ENCODE data around the gene CDCP2.

The CDCP2 gene

DNA sequence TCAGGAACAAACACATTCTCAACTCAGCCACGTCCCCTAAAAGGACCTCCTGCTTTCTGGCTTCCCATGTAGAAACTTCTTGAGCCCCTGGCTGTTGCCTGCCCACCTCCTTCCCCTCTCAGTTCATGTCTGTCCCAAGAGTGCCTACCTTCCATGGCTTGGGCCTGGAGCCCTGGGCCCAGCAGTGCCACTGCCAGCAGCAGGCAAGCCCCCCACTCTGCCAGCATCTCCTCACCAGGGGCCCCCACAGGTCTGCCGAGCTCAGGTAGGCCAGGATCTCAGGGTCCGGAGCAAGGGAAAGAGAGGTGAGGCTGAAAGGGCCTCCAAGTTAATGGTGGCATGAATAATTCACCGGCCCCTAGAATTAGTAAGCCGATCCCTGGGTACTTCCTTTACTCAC, at the start of gene CDCP2:
Gene CDCP2 (minus strand): TSS at position 305 of the 400 bp plus-strand sequence. CDS start 78 bp downstream, at position 227.
- DNase-seq, result no peak

DNA sequence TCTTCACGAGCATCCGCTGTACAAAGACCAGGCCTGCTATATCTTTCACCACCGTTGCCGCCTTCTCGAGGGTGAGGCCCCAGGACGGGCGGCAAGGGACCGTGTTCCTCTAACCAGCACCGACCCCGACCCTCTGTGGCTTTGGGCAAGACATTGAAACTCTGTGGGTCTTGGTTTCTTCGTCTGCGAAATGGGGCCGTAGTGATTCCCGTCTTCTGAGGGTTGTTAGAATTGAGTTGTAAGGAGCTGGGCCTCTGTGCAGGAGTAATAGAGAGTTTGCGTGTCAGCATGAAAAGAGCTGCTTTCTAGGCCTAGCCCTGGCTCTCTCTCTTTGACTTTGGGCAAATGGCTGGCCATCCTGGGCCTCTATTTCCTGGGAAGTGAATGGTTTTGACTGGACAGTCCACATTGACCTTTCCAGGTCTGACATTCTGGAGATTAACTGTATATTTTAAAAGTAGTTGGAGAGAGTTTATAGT, 47.8 kb upstream of the CDCP2 start:
- no peak for DNase-seq

DNA sequence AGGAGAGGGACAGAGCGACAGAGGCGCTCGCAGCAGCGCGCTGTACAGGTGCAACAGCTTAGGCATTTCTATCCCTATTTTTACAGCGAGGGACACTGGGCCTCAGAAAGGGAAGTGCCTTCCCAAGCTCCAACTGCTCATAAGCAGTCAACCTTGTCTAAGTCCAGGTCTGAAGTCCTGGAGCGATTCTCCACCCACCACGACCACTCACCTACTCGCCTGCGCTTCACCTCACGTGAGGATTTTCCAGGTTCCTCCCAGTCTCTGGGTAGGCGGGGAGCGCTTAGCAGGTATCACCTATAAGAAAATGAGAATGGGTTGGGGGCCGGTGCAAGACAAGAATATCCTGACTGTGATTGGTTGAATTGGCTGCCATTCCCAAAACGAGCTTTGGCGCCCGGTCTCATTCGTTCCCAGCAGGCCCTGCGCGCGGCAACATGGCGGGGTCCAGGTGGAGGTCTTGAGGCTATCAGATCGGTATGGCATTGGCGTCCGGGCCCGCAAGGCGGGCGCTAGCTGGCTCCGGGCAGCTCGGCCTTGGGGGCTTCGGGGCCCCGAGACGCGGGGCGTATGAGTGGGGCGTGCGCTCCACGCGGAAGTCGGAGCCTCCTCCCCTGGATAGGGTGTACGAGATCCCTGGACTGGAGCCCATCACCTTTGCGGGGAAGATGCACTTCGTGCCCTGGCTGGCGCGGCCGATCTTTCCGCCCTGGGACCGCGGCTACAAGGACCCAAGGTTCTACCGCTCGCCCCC, 47.1 kb upstream of the CDCP2 start, which contains the start of the genes CYB5RL and MRPL37:
Gene CYB5RL (minus strand): TSS at position 266 of the 754 bp plus-strand sequence. CDS start 4,414 bp downstream, outside the sequence.
Gene MRPL37 (plus strand): TSS at position 403 of the 754 bp plus-strand sequence. CDS start 77 bp downstream, at position 480.
- peak; percentile 90 for DNase-seq

DNA sequence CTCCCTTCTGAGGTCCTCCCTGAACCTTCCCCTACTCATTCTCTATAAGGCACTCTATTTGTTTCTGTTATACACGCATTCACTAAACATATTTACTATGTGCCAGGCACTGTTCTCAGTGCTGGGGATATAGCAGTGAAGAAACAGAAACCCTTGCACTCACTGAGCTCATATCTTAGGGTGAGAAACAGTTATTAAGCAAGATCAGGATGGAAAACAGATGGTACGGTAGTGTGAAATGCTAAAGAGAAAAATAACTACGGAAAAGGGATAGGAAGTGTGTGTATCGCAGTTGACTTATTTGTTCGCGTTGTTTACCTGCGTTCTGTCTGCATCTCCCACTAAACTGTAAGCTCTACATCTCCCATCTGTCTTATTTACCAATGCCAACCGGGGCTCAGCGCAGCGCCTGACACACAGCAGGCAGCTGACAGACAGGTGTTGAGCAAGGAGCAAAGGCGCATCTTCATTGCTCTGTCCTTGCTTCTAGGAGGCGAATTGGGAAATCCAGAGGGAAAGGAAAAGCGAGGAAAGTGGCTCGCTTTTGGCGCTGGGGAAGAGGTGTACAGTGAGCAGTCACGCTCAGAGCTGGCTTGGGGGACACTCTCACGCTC, 46.5 kb upstream of the CDCP2 start:
- DNase-seq, result no peak

DNA sequence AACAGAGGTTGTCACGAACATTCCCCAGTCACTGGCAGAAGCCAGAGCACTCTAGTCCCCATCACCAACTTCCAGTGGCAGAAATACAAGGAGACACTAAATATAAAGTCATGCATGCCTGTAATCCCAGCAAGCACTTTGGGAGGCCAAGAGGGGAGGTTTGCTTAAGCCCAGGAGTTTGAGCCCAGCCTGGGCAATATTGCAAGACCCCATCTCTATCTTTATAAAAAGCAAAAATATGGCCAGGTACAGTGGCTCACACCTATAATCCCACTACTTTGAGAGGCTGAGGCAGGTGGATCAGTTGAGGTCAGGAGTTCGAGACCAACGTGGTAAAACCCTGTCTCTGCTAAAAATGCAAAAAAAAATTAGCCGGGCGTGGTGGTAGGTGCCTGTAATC, 40.7 kb upstream of the CDCP2 start:
- no peak for DNase-seq

DNA sequence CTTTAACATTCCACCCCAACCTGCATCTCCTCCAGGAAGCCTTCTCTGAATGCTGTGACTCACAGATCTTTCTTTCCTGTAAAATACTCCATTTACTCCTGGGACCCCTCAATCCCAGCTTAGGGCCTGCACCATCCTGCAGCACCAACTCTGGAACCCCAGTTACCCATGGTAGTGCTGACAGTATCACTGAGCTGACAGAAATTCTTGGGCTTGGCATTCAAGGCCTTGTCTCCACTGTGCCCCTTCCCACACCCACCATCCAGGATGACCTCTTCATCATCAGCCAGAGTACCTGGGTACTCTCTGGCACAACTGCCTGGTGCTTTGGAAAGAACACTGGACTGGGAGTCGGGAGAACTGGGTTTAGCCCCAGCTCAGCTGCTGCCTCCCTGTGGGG, 38.7 kb upstream of the CDCP2 start:
- DNase-seq, result no peak

DNA sequence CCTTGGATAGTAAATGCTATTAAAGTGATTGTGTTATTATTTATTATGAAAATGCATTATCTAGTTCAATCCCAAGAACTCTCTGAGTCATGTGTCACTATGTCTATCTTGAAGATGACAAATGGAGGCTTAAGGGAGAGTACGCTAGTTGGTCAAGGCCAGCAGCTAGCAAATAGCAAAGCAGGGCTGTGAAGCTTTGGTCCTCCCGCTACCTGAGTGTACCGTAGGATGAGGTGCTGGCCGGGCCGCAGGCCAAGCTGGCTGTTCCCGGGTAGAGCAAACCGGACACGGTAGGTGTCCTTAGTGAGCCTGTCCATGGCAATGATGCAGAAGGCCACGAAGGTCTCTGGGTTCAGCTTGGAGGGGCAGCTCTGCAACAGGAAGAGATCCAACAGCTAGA, 37.7 kb upstream of the CDCP2 start:
- no peak for DNase-seq

DNA sequence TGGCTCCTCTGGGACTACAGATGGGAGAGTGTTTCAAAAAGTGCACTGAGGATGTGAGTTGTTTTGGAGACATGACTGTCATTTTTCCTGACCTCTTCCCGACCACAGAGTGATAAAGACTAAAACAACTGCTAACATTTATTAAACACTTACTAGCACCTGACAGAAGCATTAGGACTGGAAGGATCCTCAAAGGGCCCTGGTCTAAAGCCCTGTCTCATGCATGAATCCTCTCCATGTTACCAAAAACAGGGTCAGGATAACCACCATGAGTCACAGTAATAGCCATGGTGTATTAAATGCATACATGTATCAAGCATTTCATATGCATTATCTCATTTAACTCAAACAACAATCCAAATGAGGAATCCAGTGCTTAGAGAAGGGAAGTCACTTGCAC, 35.5 kb upstream of the CDCP2 start:
- DNase-seq, result no peak

DNA sequence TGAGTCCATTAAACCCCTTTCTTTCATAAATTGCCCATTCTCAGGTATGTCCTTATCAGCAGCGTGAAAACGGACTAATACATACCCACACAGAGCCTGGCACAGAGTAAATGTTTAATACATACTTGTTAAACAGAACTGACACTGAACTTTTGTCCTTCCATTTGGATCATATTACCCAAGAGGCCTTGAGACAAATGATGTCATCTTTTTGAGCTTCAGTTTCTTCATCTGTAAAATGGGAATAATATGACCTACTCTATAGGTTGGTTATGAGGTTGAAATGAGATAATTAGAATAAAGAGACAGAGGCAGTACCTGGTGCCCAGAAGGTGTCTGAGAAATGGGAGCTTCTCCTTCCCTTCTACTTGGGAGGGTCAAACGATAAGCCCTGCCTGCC, 33.3 kb upstream of the CDCP2 start:
- no peak for DNase-seq

DNA sequence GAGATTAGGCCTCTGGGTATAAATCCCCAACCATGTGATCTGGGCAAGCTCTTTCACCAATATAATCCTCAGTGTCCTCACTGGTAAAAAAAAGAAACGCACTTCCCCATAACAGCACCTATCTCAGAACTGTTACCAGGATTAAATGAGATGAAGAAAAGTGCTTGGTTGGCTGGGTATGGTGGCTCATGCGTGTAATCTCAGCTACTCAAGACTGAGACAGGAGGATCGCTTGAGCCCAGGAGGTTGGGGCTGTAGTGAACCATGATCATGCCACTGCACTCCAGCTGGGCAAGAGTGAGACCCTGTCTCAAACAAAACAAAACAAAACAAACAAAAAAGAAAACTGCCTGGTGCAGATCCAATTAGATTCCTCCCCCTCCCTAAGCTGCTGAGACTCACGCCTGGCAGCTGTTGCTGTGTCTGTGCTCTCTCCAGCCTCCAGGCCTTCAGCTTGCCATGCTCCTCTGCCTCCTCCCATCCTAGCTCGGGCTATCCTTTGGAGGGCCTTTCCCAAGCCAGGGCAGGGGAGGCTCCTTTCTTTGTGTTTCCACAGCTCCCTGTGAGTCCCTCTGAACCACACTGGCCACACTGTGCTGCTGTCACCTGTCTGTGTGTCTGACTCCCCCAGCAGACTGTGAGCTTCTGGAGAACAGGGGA, 28.0 kb upstream of the CDCP2 start:
- DNase-seq, result no peak

DNA sequence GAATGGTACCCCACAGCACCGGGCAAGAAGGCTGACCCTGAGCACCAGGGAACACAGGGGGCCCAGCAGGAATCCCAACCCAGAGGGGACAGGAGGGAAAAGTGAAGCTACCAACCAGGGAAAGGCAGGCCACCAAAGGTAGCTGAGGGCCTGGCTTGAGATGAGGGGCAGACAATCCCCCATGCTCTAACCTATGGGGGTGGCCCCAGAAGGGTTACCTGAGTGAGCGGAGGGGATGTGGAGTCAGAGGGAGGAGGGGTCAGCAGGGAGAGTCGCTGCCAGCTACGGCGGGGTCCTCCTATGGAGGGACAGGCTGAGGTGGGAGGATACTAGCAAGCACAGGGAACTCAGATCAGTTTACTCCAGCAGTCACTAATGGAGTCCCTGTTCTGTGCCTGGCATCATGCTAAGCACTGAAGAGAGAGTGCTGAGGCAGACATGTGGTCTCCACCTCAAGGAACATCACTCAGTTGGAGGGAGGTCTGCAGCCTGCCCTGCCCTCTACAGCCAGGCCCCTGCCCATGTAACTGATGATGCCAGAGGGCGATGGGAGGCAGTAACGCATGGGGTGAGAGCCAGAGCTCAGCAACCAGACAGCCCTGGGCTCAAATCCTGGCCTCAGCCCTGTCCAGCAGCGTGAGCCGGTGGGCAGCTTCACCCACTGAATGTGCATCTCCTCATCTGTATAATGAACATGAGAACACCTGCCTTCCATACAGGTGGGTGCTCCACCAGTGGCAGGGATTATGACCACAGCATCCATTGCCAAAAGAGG, 25.7 kb upstream of the CDCP2 start:
- DNase-seq, result no peak

DNA sequence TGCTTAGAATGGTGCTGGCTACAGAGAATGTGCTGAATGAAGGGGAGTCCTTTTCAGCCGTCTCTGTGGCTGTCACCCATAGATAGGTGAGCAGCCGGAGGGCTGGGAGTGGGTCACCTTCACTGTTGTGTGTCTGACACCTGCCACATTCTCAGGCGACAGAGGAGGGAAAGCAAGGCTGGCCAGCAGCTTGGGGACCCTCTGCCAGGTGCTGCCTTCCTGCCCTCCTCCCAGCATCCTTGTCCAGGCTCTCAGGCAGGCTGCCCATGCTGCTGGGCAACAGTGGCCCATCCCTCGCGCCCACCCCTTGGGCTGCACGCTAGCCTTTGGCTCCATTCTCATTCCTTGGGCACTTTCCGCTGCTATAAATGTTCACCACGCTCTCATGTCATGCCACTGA, 24.9 kb upstream of the CDCP2 start:
- no peak for DNase-seq

DNA sequence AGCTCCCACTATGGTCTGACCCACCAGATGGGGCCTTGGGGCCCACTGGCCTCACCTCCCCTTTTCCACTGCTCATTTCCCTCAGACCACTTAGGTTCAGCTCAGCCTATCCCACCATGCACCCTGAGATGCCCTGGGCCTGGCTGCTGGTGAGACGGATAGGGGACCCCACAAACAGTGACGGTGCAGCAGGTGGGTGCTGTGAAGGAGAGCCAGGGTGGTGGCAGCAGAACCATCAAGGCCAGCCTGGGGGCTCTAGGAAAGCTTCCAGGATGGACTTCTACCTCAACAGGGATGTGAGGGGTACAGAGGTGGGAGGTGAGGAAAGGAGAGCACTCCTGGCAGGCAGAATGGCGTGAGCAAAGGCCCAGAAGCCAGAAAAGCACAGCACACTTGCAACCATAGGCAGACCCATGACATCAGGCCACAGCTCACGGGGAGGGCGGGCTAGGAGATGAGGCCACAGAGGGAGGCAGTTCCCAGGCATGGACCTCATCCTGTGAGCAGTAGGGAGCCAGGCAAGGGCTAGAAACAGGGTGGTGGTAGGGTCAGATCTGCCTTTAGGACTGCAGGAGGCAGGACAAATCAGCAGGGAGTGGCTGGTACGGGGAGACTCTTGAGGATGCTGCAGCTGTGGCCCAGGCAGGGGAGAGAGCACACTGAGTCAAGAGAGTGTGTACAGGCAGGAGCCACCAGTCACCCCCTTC, 24.0 kb upstream of the CDCP2 start:
- DNase-seq, result no peak

DNA sequence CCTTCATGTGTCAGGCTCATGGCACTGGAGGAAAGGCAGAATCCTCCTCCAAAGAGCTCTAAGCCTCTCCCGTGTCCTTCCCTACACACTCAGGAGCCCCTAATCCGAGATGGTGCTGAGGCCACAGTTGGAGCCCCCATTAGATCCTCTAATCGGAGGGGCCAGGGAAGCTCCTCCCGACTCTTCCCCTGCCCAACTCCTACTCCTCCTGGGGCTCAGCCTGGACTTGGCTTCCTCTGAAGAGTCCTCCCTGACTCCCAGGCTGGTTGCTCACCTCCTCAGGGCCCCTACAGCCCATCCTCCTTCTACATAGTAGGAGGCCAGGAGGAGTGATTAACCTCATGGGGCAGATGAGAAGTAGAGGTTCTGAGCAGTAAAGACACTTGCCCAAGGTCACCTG, 21.3 kb upstream of the CDCP2 start:
- DNase-seq, result no peak

DNA sequence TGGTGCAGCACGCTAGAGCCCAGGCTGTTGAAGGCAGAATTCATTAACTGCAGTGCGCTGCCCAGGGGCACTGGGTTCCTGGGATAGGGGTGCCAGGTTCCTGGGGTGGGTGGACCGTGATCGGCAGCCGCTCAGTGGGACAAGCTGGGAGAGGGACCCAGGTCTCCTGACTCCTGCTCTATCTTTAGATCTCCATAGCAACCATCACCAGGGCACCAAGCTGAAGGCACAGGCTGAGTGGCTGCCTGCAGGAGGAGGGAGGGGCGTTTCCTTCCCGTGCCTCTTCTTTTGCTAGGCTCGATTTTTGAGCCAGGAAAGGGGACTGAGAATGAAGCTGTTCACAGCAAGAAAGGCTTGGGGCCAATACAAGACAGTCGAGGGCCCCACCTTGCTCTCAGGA, 20.9 kb upstream of the CDCP2 start:
- no peak for DNase-seq

DNA sequence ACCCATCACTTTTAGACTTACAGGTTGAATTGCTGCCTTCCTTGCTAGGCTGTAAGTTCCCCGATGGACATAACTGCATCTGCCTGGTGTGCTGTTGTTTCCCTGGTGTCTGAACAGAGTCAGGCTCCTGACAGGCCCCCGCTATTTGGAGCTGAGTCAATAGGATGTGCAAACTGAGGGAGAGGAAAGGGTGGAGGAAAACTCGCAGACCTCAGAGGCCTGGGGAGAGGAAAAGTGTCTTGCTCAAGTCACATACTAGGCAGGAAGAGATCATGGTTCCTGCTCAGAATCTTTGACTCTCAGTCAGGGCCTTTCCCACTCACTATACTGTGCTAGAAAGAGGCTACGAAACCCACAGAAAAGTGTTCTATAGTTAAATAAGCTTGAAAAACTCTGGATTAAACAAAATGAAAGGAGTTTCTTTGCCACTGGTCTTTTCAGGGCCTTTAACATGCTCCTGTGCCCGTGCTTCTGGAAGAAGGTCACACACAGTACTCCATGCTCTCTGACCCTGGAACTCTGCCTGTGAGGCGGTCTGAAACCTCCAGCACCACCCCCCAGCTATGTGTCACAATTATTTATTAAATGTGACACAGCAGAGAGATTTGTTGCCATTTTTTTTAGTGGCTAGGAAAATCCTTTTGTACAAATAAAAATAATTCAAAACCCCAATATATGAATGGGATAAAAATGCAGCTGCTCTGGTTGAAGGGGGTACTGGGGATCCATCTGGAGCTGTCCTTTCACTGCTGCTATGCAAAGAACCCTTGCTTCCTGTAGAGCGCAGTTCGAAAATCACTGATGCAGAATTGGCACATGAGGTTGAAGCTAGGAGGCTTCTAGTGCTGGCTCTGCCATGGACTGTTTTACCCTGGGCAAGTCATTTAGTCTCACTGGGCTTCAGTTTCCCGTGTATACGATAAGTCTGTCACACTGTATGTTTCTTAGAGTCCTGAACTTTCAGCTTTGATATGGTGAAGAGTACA, 20.1 kb upstream of the CDCP2 start:
- no peak for DNase-seq

DNA sequence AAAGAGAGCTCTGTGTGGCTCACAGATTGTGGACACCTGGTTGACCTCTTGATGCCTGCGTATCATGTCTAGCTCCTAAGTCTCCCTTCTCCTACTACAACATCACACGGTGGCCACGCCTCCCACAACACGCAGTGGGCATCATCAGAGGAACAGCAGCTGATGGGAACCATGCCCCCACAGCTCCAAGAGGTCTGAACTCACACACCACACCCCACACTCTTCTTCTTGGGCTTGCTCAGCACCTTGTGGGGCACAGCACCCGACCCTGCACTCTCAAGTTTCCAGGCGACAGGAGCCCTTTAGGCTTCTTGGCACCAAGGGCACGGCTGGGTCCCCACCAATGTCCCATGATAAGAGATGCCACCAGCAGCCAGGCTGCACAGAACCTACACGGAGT, 18.8 kb upstream of the CDCP2 start:
- no peak for DNase-seq

DNA sequence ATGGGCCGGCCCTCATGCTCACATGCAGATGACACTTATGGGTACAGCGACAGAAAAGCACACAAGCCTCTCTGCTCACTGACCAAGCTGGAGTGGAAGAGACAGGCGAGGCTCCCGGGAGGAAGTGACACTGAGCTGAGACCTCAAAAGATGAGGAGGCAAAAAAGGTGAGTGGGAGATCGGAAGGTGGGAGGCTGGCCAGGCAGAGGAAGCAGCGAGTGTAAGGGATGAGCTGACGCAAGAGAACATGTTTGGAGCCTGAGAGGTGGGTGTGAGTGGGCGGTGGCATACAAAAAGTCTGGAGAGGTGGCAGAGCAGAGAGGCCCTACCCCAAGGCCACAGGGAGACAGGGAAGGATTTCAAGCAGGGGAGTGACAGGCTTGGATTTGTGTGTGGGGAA, 18.2 kb upstream of the CDCP2 start:
- no peak for DNase-seq

DNA sequence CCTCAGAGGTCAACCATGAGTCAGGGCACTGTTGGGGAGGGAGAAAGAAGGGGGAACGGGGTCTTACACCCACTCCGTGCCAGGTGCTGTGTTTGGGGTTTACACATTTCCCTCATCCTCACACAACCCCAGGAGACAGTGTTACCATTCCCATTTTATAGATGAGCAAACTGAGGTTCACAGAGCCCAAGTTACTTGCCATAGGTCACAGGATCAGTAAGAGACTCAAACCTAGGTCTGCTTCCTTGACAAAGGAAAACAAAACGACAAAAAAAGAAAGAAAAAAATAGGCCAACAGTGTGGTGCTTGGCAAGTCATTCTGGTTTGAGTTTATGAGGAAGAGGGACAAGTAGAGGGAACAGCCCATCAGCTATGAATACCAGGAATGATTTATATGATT, 16.3 kb upstream of the CDCP2 start:
- no peak for DNase-seq

DNA sequence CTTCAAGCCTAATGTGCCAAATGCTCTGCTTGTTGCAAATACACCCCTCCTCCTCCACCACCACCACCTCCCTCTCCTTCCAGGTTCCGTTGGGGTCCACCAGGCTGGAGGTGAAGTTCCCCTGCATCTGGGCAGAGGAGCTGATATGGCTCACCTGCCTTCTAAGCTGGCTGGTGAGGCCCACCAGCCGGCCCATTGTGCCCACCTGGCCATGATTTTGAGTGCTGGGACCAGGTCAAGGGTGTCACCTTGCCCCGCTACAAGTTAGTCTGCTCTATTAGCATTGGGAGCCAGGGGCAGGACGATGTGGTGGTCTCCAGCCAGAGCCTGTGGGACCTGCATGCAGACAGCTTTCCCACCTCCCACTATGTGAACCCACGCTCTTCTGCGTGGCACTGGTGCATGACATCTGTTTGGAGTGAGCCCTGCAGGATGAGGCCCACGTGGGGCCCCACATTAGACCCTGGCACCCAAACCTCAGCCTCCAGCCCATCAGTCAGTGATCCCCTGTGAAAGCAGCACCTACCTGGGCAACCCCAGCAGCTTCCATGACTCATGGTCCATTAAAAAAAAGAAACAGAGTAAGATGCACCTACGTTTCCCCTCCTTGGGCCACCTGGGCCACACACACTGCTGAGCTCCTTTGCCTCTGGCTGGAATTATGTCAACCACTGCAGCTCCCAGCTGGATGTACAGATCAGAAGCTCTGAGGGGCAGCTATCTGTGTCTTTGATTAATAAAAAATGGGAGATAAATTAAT, 15.6 kb upstream of the CDCP2 start:
- no peak for DNase-seq
